ENCODE data around the gene OTOG. TPM values are rescaled to one million over a fixed set of nuclear protein-coding genes. Genes with fewer than 3 reads are reported as not detected.

The OTOG gene
- total and polyA plus RNA-seq, 2 experiments from 2014 or later: not detected

DNA sequence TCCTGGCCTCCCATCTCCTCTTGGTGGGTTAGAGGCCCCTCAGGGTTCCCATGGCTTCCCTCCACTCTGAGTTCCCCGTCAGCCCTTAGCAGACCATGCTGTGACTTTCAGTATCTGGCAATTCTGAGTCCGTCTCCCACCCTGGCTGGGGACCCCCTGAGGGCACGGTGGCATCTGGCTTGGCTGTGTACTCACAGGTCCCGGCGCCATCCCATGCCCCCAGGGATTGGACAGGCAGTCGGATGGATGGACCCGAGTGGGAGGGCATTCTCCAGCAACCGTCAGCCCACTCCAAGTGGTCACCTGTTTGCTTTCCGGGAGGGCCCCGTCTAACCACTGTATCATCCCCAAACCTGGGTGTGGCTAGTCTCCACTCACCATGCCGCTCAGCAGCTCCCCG is 46.4 kb upstream of the OTOG start:
- Histone ChIP-seq H3K27ac (no peak overlapping the region), H3K4me1 (ENCODE audit: insufficient read depth) (no peaks in the 10 kb centered on the region), H3K79me2 (ENCODE audit: insufficient read depth) (no peaks in the 10 kb centered on the region), H3K4me3 (no peak overlapping the region), H3K27me3 (replicated peaks; ENCODE audit: insufficient read depth) (peaks cover 3% of the 10 kb centered on the region; the same call in 1 of the 2 replicates), H4K20me1 (ENCODE audit: insufficient read depth) (no peaks in the 10 kb centered on the region), H2AFZ (no peak overlapping the region), H3F3A (ENCODE audit: insufficient read depth) (no peaks in the 10 kb centered on the region), H3K4me2 (ENCODE audit: unreplicated experiment) (no peak overlapping the region), H3K9me3 (ENCODE audit: low read depth) (no peaks in the 10 kb centered on the region), H3K9me2 (ENCODE audit: insufficient read depth) (no peaks in the 10 kb centered on the region), H3K9ac (no peak overlapping the region), H3K36me3 (ENCODE audit: low read depth) (no peaks in the 10 kb centered on the region)
- in situ Hi-C loops (cut with MboI): loop anchor here (10.0 kb wide), 1 partner anchor 116 kb away; the partner anchor contains the start of gene KCNJ11
- WGBS, 2 experiments (ENCODE audit: low coverage in 1 of 2, low lambda C conversion rate in 2 of 2, missing lambda C conversion rate in 2 of 2): 66 to 69% methylated on average over 10 to 12 of the region's 12 CpGs
- TF ChIP-seq EZH2 (IDR thresholded peaks at IDR 0.05; ENCODE audit: insufficient read depth, poor library complexity, severe bottlenecking): no peak
- no peak for TF ChIP-seq EZH2phosphoT487 (IDR thresholded peaks at IDR 0.05; ENCODE audit: insufficient read depth, low read depth)
- DNase-seq: no peak

DNA sequence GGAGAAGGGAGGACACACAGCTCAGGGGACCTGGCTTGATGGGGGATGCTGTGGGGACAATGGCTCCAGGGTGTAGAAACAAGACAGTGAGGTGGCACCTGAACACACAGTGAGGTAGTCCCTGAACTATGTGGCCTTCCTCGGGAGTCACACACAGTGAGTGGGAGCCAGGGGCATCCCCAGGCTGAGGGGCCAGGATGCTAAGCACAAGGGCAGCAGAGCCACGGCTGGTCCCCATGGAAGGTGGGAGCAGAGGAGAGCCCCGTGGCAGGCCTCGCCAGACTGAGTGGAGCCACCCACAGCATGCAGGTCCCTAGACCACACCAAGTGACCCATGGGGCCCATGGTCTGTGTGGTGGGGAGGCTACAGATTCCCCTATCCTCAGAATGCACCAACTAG is 44.4 kb upstream of the OTOG start:
- Histone ChIP-seq H3K27ac (no peak overlapping the region), H3K4me2 (ENCODE audit: unreplicated experiment) (no peak overlapping the region), H3K9me3 (ENCODE audit: low read depth) (no peaks in the 10 kb centered on the region), H3K4me1 (ENCODE audit: insufficient read depth) (no peaks in the 10 kb centered on the region), H3K9ac (no peak overlapping the region), H3K4me3 (no peak overlapping the region), H3K79me2 (ENCODE audit: insufficient read depth) (no peaks in the 10 kb centered on the region), H4K20me1 (ENCODE audit: insufficient read depth) (no peaks in the 10 kb centered on the region), H3F3A (ENCODE audit: insufficient read depth) (no peaks in the 10 kb centered on the region), H2AFZ (no peak overlapping the region), H3K36me3 (ENCODE audit: low read depth) (no peaks in the 10 kb centered on the region), H3K27me3 (replicated peaks; ENCODE audit: insufficient read depth) (no peaks in the 10 kb centered on the region), H3K9me2 (ENCODE audit: insufficient read depth) (no peaks in the 10 kb centered on the region)
- in situ Hi-C loops (cut with MboI): loop anchor here (10.0 kb wide), 1 partner anchor 118 kb away; the partner anchor contains the start of gene KCNJ11
- no peak for TF ChIP-seq EZH2 (IDR thresholded peaks at IDR 0.05; ENCODE audit: insufficient read depth, poor library complexity, severe bottlenecking)
- no peak for TF ChIP-seq EZH2phosphoT487 (IDR thresholded peaks at IDR 0.05; ENCODE audit: insufficient read depth, low read depth)
- 50 to 60% methylated on average over 4 of the region's 4 CpGs for WGBS, 2 experiments (ENCODE audit: low coverage in 1 of 2, low lambda C conversion rate in 2 of 2, missing lambda C conversion rate in 2 of 2)
- no peak for DNase-seq

DNA sequence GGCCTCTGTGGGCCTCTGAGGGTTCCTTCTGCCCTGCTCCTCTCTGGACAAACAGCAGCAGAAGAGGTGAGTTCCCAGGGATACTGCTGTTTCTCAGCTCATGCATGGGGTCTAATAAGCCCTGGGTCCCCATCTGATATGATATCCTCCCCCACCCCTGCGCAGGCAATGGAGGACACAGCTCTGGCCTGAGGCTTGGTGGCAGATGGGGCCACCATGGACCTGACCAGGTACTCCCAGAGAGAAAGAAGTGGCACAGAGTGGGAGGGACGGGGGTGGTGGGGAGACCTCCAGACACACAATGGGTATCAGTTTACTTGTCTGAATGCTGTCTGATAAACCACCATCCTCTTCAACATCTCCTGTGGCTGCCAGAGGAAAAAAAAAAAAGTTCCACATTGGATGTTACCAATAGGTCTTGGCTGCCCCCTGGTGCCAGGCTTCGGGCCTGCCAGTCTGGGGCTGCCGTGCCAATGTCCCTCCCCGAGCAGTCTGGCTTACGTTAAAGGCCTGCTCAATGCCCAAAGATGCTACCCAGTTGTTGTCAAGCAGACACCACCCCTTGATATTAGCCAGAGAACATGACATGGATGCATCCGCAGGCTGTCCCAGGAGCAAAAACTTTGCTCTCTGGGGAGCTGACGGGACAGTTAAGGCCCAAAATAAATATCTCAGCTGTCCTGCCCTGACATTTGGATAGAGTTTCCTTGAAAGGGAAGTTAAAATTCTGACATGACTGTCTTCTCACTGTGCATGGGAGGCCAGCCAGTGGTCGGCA is 42.5 kb upstream of the OTOG start:
- TF ChIP-seq EZH2 (IDR thresholded peaks at IDR 0.05; ENCODE audit: insufficient read depth, poor library complexity, severe bottlenecking): no peak
- TF ChIP-seq EZH2phosphoT487 (IDR thresholded peaks at IDR 0.05; ENCODE audit: insufficient read depth, low read depth): no peak
- in situ Hi-C loops (cut with MboI): loop anchor here (10.0 kb wide), 1 partner anchor 120 kb away; the partner anchor contains the start of gene KCNJ11
- H2AFZ ChIP-seq: no peak overlapping the region

DNA sequence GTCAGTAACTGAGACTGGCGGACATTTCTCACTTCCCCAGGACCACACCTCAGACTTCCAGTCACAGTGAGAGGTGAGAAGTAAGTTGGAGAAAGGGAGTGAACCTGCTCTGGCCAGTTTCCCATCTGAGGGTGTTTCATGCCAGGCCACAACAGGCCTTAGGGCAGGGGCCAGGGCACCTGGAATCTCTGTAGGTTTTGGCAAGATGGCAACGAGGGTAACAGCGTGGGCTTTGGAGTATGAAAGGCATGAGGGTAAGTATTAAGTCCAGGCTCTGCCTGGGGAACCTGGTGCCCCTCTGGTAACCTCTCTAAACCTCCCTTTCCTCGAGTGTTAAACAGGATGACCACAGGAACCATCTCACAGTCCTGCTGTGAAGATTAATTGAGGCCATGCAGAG is 41.9 kb upstream of the OTOG start:
- Histone ChIP-seq H3K9me3 (ENCODE audit: low read depth) (no peaks in the 10 kb centered on the region), H3K9ac (no peak overlapping the region), H3K4me1 (ENCODE audit: insufficient read depth) (no peaks in the 10 kb centered on the region), H2AFZ (no peak overlapping the region), H3F3A (ENCODE audit: insufficient read depth) (no peaks in the 10 kb centered on the region), H3K79me2 (ENCODE audit: insufficient read depth) (no peaks in the 10 kb centered on the region), H3K4me3 (no peak overlapping the region), H3K27me3 (replicated peaks; ENCODE audit: insufficient read depth) (no peaks in the 10 kb centered on the region; the same call in 1 of the 2 replicates), H4K20me1 (ENCODE audit: insufficient read depth) (no peaks in the 10 kb centered on the region), H3K4me2 (ENCODE audit: unreplicated experiment) (no peak overlapping the region), H3K9me2 (ENCODE audit: insufficient read depth) (no peaks in the 10 kb centered on the region), H3K27ac (no peak overlapping the region), H3K36me3 (ENCODE audit: low read depth) (no peaks in the 10 kb centered on the region)
- no peak for TF ChIP-seq EZH2 (IDR thresholded peaks at IDR 0.05; ENCODE audit: insufficient read depth, poor library complexity, severe bottlenecking)
- TF ChIP-seq EZH2phosphoT487 (IDR thresholded peaks at IDR 0.05; ENCODE audit: insufficient read depth, low read depth): no peak
- in situ Hi-C loops (cut with MboI): loop anchor here (10.0 kb wide), 1 partner anchor 120 kb away; the partner anchor contains the start of gene KCNJ11
- 64 to 68% methylated on average over 4 of the region's 4 CpGs for WGBS, 2 experiments (ENCODE audit: low coverage in 1 of 2, low lambda C conversion rate in 2 of 2, missing lambda C conversion rate in 2 of 2)
- DNase-seq: no peak

More for the DNA sequence above, 42.5 kb upstream of the OTOG start:
- Histone ChIP-seq H3K9me3 (ENCODE audit: low read depth) (no peaks in the 10 kb centered on the region), H3K27me3 (replicated peaks; ENCODE audit: insufficient read depth) (no peaks in the 10 kb centered on the region; the same call in 1 of the 2 replicates), H3F3A (ENCODE audit: insufficient read depth) (no peaks in the 10 kb centered on the region), H4K20me1 (ENCODE audit: insufficient read depth) (no peaks in the 10 kb centered on the region), H3K4me2 (ENCODE audit: unreplicated experiment) (no peak overlapping the region), H3K9ac (no peak overlapping the region), H3K27ac (no peak overlapping the region), H3K79me2 (ENCODE audit: insufficient read depth) (no peaks in the 10 kb centered on the region), H3K4me3 (no peak overlapping the region), H3K4me1 (ENCODE audit: insufficient read depth) (no peaks in the 10 kb centered on the region), H3K36me3 (ENCODE audit: low read depth) (no peaks in the 10 kb centered on the region), H3K9me2 (ENCODE audit: insufficient read depth) (no peaks in the 10 kb centered on the region)
- peak; percentile 87 for DNase-seq
- WGBS, 2 experiments (ENCODE audit: low coverage in 1 of 2, low lambda C conversion rate in 2 of 2, missing lambda C conversion rate in 2 of 2): 12 to 14% methylated on average over 9 of the region's 9 CpGs

All from GM23248 (cell line).